Measurements from ENCODE around the gene PLEKHF1. TPM values are rescaled to one million over a fixed set of nuclear protein-coding genes. Genes with fewer than 3 reads are reported as not detected.

Gene PLEKHF1
- total RNA-seq, 1 experiment from 2014 or later, result 15.9 TPM

DNA sequence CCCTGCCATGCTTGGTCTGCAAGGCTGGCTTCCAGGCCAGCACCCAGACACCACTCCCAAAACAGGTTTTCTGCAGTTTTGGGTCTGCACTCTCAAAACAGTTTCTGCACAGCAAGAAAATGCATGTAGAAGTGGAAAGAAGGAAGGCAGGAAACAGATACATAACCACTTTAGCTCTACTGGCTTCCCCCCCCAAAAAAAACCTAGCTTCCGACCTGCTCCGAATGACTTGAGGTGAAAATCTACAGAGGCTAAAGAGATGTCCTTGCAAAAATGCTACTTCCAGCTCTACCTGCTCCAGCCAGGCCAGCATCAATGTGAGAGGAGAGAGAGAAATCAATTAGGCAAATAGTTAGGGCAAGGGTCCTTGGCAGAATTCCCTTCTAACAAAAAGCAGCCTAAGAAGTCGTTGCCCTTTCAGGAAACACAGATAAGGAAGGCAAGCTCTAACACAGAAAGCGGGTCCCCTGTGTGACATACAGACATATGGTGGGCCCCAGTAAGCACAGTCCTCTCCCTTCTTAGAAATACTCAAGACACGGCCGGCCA, 46.4 kb downstream of the PLEKHF1 start:
- H3K27me3 ChIP-seq (ENCODE audit: low read length), result no peaks in the 10 kb centered on the region
- H3K4me2 ChIP-seq (ENCODE audit: low read length), result no peak overlapping the region
- ChIA-PET CTCF (no interaction called here), POLR2A (ENCODE audit: unreplicated experiment) (no interaction called here)
- intact Hi-C loops (cut with micrococcal nuclease), result no loop called here
- BruUV-seq (replicated peaks), result no TSS peak
- H4K20me1 ChIP-seq (ENCODE audit: low read length), result no peaks in the 10 kb centered on the region
- DNase-seq, result no peak
- H3K9me2 ChIP-seq (replicated peaks; ENCODE audit: low read length), result no peaks in the 10 kb centered on the region
- no peak overlapping the region for H3K9ac ChIP-seq (ENCODE audit: low read length)
- no peaks in the 10 kb centered on the region for H3K36me3 ChIP-seq (ENCODE audit: low read depth, low read length)
- H3K79me2 ChIP-seq (ENCODE audit: low read length), result peaks cover 3% of the 10 kb centered on the region; the same call in 1 of the 2 replicates
- H2AFZ ChIP-seq (ENCODE audit: low read length), result no peak overlapping the region
- H3F3A ChIP-seq (ENCODE audit: low read length, unreplicated experiment), result no peaks in the 10 kb centered on the region
- ATAC-seq, result no peak
- no peak for TF ChIP-seq EZH2phosphoT487 (IDR thresholded peaks at IDR 0.05; ENCODE audit: borderline replicate concordance, low read length)
- TF ChIP-seq, protein P1, sequence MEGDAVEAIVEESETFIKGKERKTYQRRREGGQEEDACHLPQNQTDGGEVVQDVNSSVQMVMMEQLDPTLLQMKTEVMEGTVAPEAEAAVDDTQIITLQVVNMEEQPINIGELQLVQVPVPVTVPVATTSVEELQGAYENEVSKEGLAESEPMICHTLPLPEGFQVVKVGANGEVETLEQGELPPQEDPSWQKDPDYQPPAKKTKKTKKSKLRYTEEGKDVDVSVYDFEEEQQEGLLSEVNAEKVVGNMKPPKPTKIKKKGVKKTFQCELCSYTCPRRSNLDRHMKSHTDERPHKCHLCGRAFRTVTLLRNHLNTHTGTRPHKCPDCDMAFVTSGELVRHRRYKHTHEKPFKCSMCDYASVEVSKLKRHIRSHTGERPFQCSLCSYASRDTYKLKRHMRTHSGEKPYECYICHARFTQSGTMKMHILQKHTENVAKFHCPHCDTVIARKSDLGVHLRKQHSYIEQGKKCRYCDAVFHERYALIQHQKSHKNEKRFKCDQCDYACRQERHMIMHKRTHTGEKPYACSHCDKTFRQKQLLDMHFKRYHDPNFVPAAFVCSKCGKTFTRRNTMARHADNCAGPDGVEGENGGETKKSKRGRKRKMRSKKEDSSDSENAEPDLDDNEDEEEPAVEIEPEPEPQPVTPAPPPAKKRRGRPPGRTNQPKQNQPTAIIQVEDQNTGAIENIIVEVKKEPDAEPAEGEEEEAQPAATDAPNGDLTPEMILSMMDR (conservative IDR thresholded peaks at IDR 0.05; ENCODE audit: low read depth, low read length), result no peak
- TF ChIP-seq EZH2 (IDR thresholded peaks at IDR 0.05; ENCODE audit: low read length, unreplicated experiment), result no peak
- H3K4me1 ChIP-seq (ENCODE audit: insufficient read depth, low read length), result peaks cover 10% of the 10 kb centered on the region
- no peaks in the 10 kb centered on the region for H3K9me3 ChIP-seq (ENCODE audit: low read length)
- no peak overlapping the region for H3K4me3 ChIP-seq (ENCODE audit: low read length)
- H3K27ac ChIP-seq (ENCODE audit: low read length), result no peak overlapping the region

DNA sequence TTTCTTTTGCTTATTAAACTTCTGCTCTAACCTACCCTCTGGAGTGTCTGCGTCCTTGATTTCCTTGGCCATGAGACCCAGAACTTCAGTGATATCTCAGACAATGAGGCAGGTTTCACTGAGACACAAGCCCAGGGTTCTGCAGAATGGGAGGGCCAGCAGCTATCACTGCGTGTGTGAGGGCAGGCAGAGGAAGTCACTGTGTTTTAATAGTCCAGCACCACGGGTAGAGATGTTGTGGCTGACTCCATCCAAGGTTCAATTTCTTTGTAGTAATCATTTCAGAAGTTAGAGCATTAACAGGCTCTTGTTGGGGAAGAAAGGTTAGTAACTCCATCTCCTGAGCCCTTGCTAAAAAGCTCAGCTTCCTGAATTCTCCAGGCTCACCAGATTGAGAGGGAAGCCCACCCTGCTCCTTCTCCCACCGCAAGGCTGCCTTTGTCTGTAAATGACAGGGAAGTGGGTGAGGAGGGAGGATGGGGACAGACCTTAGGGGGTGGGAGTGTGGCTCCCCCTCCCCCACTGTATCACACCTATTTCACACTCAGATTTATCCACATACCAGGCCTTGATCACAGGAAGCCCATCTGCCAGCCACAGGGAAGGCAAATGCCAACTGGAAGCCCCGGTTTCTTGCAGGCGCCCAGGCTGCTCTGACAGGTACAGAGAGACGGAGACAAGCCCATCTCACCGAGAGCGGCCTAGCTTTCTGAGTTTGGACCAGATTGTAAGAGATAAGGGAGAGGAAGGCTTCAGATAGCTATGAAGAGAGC, 47.7 kb downstream of the PLEKHF1 start:
- Histone ChIP-seq H3K79me2 (ENCODE audit: low read length) (peaks cover 3% of the 10 kb centered on the region; the same call in 1 of the 2 replicates), H3F3A (ENCODE audit: low read length, unreplicated experiment) (no peaks in the 10 kb centered on the region), H2AFZ (ENCODE audit: low read length) (no peak overlapping the region), H3K9me2 (replicated peaks; ENCODE audit: low read length) (no peaks in the 10 kb centered on the region), H3K4me1 (ENCODE audit: insufficient read depth, low read length) (peaks cover 10% of the 10 kb centered on the region), H3K27ac (ENCODE audit: low read length) (no peak overlapping the region), H3K9ac (ENCODE audit: low read length) (no peak overlapping the region), H3K27me3 (ENCODE audit: low read length) (no peaks in the 10 kb centered on the region), H3K4me2 (ENCODE audit: low read length) (no peak overlapping the region), H3K9me3 (ENCODE audit: low read length) (no peaks in the 10 kb centered on the region), H3K4me3 (ENCODE audit: low read length) (no peak overlapping the region), H3K36me3 (ENCODE audit: low read depth, low read length) (no peaks in the 10 kb centered on the region), H4K20me1 (ENCODE audit: low read length) (no peaks in the 10 kb centered on the region)
- CTCF ChIA-PET, result no interaction called here
- BruUV-seq (replicated peaks), result no TSS peak
- POLR2A ChIA-PET (ENCODE audit: unreplicated experiment), result no interaction called here
- intact Hi-C loops (cut with micrococcal nuclease), result no loop called here
- ATAC-seq (no peak), DNase-seq (no peak)
- TF ChIP-seq, protein P1 (conservative IDR thresholded peaks at IDR 0.05; ENCODE audit: low read depth, low read length), result no peak
- no peak for TF ChIP-seq EZH2 (IDR thresholded peaks at IDR 0.05; ENCODE audit: low read length, unreplicated experiment)
- no peak for TF ChIP-seq EZH2phosphoT487 (IDR thresholded peaks at IDR 0.05; ENCODE audit: borderline replicate concordance, low read length)
